CD4-positive, alpha-beta T cell (primary cell): ENCODE measurements around the gene ZNF692. TPM values are rescaled to one million over a fixed set of nuclear protein-coding genes. Genes with fewer than 3 reads are reported as not detected.

ENCODE experiments used
- ATAC-seq: fragments of 200-7000 bp; cut with Tn5 transposase; one replicate; pipeline ENCODE4 v1.10.0; 2022; ENCODE audit warnings: mild to moderate bottlenecking; ENCODE audit not compliant: poor library complexity
- CTCF ChIA-PET: fragments of 350-600 bp; sonication (Branson Sonifier 250); formaldehyde crosslinking; loops from one replicate; lab custom pipeline; 2021; ENCODE audit warnings: antibody characterized with exemption, inconsistent platforms; lab: Charles Lee
- POLR2A ChIA-PET: fragments of 350-600 bp; sonication (Branson Sonifier 250); formaldehyde crosslinking; loops from one replicate; lab custom pipeline; 2021; ENCODE audit warnings: antibody characterized with exemption, inconsistent platforms; lab: Charles Lee
- DNase-seq, 14 experiments: peaks; one replicate each; pipeline ENCODE4 v3.0.0-alpha.2; 2013 to 2020; ENCODE audit warnings: mixed read lengths in 2 of 14
- H3K27ac ChIP-seq, 2 donors: one replicate each; pipeline versions ENCODE4 v1.5.1 to v1.7.0; 2013; ENCODE audit warnings: low read length in 2 of 2, low read depth in 1 of 2, mild to moderate bottlenecking in 1 of 2
- H3K27me3 ChIP-seq, 2 experiments: 1 replicate in 1 of 2; 2 replicates in 1 of 2; pipeline versions ENCODE4 v1.6.1 to v1.7.0; 2013; ENCODE audit warnings: low read length in 2 of 2, control low read depth in 1 of 2, mild to moderate bottlenecking in 1 of 2, moderate library complexity in 1 of 2; ENCODE audit not compliant: insufficient read depth in 2 of 2, control insufficient read depth in 1 of 2
- H3K36me3 ChIP-seq: one replicate; pipeline ENCODE4 v1.6.1; 2013; ENCODE audit warnings: low read length, control low read depth; ENCODE audit not compliant: insufficient read depth
- H3K4me1 ChIP-seq: one replicate; pipeline ENCODE4 v1.6.1; 2013; ENCODE audit warnings: low read length, control low read depth; ENCODE audit not compliant: insufficient read depth
- H3K4me3 ChIP-seq: one replicate; pipeline ENCODE4 v1.5.1; 2013; ENCODE audit warnings: mild to moderate bottlenecking, low read length, moderate library complexity
- H3K9me3 ChIP-seq, 2 experiments: 1 replicate in 1 of 2; 2 replicates in 1 of 2; pipeline versions ENCODE4 v1.6.1 to v1.7.0; 2013; ENCODE audit warnings: low read length in 2 of 2, mild to moderate bottlenecking in 2 of 2, control low read depth in 1 of 2, moderate library complexity in 1 of 2; ENCODE audit not compliant: control insufficient read depth in 1 of 2, insufficient read depth in 1 of 2
- H3K27ac Mint-ChIP-seq: one replicate; pipeline ENCODE4 v1.8.0; 2020; ENCODE audit warnings: mixed read lengths
- H3K27me3 Mint-ChIP-seq: one replicate; pipeline ENCODE4 v1.8.0; 2021; ENCODE audit warnings: mixed read lengths
- H3K36me3 Mint-ChIP-seq: one replicate; pipeline ENCODE4 v1.8.0; 2021; ENCODE audit warnings: low read depth, mixed read lengths
- H3K4me1 Mint-ChIP-seq: one replicate; pipeline ENCODE4 v1.8.0; 2021; ENCODE audit warnings: low read depth, mixed read lengths
- H3K4me3 Mint-ChIP-seq: one replicate; pipeline ENCODE4 v1.8.0; 2020; ENCODE audit warnings: mild to moderate bottlenecking, mixed read lengths
- H3K9me3 Mint-ChIP-seq: one replicate; pipeline ENCODE4 v1.8.0; 2020; ENCODE audit warnings: mixed read lengths
- intact Hi-C, 2 experiments: fragments of 100-400 bp; cut with DNase I in 1 of 2; cut with micrococcal nuclease in 1 of 2; formaldehyde crosslinking; loops; one replicate each; pipeline versions ENCODE4 v1.15.1 to v1.9.0; 2023 to 2025; cut with DNase I, micrococcal nuclease
- total RNA-seq, 174 experiments: library from RNA in 2 of 174; stranded (reverse) in 2 of 174; gene quantifications; one replicate each; pipeline ENCODE4 v1.2.3 and lab custom pipeline; 2021 to 2026
- TF ChIP-seq, protein P1 (sequence below): fragments of 200-600 bp; IDR thresholded peaks from one replicate; pipeline ENCODE4 v1.8.0; 2022; ENCODE audit warnings: antibody characterized with exemption, mild to moderate bottlenecking

ZNF692 gene
- total RNA-seq, 2 experiments from 2014 or later = 23.3 to 27.3 TPM

DNA sequence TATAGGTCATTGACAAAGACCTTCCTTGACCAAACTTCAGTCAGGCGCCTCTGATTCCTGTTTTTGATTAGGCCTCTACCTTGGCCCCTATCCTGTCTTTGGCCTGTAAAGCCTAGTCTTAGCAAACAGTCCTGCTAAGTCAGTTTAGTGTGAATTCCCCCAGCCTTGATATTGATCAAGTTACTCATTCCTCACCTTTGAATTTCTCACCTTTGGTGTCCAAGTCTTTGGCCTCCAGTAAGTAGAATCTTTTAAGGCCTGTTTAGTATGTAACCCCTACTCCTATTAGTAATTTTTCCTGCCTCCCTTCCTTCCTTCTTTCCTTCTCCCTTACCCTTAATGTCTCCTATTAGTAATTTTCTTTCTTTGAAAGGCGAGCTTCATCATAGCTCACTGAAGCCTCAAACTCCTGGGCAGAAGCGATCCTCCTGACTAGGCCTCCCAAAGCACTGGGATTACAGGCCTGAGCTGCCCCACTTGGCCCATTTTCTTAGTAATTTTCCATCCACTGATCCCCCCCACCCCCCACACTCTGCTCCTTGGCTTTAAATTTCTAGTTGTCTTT is 13.0 kb upstream of the ZNF692 start:
- DNase-seq (no peak), ATAC-seq (no peak)
- Histone ChIP-seq H3K27ac (no peak overlapping the region), H3K9me3 (no peaks in the 10 kb centered on the region), H3K36me3 (no peaks in the 10 kb centered on the region), H3K4me1 (peaks cover 22% of the 10 kb centered on the region), H3K27me3 (no peaks in the 10 kb centered on the region), H3K4me3 (no peak overlapping the region)
- Mint-ChIP-seq H3K27me3 (peaks cover 14% of the 10 kb centered on the region), H3K4me1 (peaks cover 35% of the 10 kb centered on the region), H3K9me3 (peaks cover 2% of the 10 kb centered on the region), H3K4me3 (peak overlapping the region; percentile 63), H3K36me3 (peaks cover 20% of the 10 kb centered on the region), H3K27ac (peak overlapping the region; percentile 24)
- TF ChIP-seq, protein P1, sequence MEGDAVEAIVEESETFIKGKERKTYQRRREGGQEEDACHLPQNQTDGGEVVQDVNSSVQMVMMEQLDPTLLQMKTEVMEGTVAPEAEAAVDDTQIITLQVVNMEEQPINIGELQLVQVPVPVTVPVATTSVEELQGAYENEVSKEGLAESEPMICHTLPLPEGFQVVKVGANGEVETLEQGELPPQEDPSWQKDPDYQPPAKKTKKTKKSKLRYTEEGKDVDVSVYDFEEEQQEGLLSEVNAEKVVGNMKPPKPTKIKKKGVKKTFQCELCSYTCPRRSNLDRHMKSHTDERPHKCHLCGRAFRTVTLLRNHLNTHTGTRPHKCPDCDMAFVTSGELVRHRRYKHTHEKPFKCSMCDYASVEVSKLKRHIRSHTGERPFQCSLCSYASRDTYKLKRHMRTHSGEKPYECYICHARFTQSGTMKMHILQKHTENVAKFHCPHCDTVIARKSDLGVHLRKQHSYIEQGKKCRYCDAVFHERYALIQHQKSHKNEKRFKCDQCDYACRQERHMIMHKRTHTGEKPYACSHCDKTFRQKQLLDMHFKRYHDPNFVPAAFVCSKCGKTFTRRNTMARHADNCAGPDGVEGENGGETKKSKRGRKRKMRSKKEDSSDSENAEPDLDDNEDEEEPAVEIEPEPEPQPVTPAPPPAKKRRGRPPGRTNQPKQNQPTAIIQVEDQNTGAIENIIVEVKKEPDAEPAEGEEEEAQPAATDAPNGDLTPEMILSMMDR = no peak
- ChIA-PET CTCF (interaction anchor here (1.3 kb wide), 1 partner anchor 65 kb away, joined by 3 read pairs; no protein-coding TSS in a partner anchor), POLR2A (interaction anchor here (2.7 to 3.6 kb wide), 3 partner anchors 9 to 34 kb away, joined by 33 to 37 read pairs (median 36); partner anchors contain the start of genes ZNF672 and ZNF692)
- intact Hi-C loops = no loop called here

DNA sequence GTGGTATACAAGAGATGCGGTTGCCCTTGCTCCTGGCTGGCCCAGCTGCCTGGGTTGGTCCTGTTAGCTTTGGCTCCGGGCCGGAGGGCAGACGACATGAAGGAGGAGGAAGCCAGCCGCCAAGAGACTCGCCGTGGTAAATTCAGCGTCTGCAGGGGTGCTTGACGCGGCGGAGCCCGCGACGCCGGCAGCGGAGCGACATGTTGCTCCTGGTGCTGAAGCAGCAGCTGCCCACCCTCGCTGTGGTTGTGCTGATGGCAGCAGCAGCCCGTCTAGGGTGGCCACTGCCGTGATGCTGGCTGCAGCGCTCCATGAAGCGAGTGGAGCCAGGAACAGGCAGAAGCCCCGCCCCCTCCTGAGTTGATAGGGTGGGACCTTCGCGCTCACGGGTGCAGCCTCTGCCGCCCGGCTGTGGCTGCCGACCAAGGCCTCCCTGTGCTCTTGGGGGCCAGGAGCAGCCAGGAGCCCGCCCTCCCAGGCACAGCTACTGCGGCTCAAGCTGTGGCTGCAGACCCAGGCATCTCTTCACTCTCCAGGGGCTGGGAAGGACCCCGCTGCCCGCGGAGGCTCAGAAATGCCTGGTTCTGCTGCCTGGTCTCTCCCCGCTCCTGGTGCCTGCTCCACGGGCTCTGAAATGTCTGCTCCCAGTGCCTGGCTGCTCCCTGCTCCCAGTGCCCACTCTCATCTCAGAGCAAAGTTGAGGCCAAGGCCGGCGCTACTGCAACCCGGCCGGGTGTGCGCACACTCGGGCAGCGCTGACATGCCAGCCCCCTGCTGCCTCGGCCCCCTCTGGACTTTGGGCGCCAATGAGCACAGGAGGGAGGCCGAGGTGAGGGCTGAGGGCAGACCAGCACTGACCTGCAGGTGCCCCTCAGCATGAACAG is 4.4 kb upstream of the ZNF692 start:
- Histone ChIP-seq H3K4me1 (peaks cover 27% of the 10 kb centered on the region), H3K9me3 (no peaks in the 10 kb centered on the region), H3K36me3 (no peaks in the 10 kb centered on the region), H3K27me3 (no peaks in the 10 kb centered on the region), H3K27ac (peak overlapping the region; percentile 62 to 69), H3K4me3 (peak overlapping the region; percentile 70)
- POLR2A ChIA-PET = interaction anchor here (1.6 to 4.0 kb wide), 4 partner anchors 10 to 43 kb away, joined by 9 to 33 read pairs (median 14); partner anchors contain the start of genes PGBD2, SH3BP5L and ZNF672
- H3K27me3 Mint-ChIP-seq = no peaks in the 10 kb centered on the region
- H3K9me3 Mint-ChIP-seq = no peaks in the 10 kb centered on the region
- H3K27ac Mint-ChIP-seq = peak overlapping the region; percentile 96
- intact Hi-C loops = loop anchor here (1.0 to 2.0 kb wide), 2 partner anchors 10 to 42 kb away; no protein-coding TSS in a partner anchor
- TF ChIP-seq, protein P1 = no peak
- H3K4me3 Mint-ChIP-seq = peak overlapping the region; percentile 88
- ATAC-seq = peak; percentile 56
- DNase-seq = peak; percentile 58 to 90 (median 78)
- CTCF ChIA-PET = interaction anchor here (1.7 kb wide), 1 partner anchor 37 kb away, joined by 4 read pairs; the partner anchor contains the start of gene SH3BP5L
- H3K4me1 Mint-ChIP-seq = peaks cover 46% of the 10 kb centered on the region
- peaks cover 8% of the 10 kb centered on the region for H3K36me3 Mint-ChIP-seq

DNA sequence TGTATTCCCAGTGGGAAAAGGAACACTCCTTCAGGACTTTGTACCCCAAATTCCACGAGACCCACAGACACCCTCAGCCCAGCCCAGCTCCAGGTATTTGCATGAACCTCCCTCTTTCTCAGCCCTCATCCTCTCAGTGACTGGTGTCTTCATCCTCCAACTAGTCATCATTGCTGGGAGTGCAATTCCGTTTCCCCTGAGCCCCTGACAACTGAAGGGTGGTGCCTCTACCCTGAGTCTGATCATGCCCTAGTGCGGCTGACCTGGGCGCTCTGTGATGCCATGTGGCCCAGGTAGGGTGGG is 3.8 kb upstream of the ZNF692 start:
- ChIA-PET POLR2A (interaction anchor here (1.0 to 4.0 kb wide), 5 partner anchors 11 to 46 kb away, joined by 3 to 33 read pairs (median 9); partner anchors contain the start of genes PGBD2 and ZNF672), CTCF (interaction anchor here (1.7 kb wide), 1 partner anchor 37 kb away, joined by 4 read pairs; the partner anchor contains the start of gene SH3BP5L)
- Mint-ChIP-seq H3K36me3 (peaks cover 9% of the 10 kb centered on the region), H3K9me3 (no peaks in the 10 kb centered on the region), H3K4me3 (peak overlapping the region; percentile 81), H3K4me1 (peaks cover 52% of the 10 kb centered on the region), H3K27me3 (no peaks in the 10 kb centered on the region), H3K27ac (peak overlapping the region; percentile 96)
- Histone ChIP-seq H3K27ac (peak overlapping the region; percentile 62 to 69), H3K27me3 (no peaks in the 10 kb centered on the region), H3K4me1 (peaks cover 33% of the 10 kb centered on the region), H3K9me3 (no peaks in the 10 kb centered on the region), H3K36me3 (no peaks in the 10 kb centered on the region), H3K4me3 (peak overlapping the region; percentile 70)
- ATAC-seq (peak; percentile 30), DNase-seq (no peak)
- intact Hi-C loops = loop anchor here in 1 of 2 experiments (2.0 kb wide), 1 partner anchor 42 kb away; no protein-coding TSS in a partner anchor
- TF ChIP-seq, protein P1 = no peak
